GM12878 (cell line): ENCODE data around the gene PNPLA8. TPM values are rescaled to one million over a fixed set of nuclear protein-coding genes. Genes with fewer than 3 reads are reported as not detected.

Experiments used
- ATAC-seq: fragments of 200-7000 bp; cut with Tn5 transposase; 3 replicates; pipeline ENCODE4 v1.9.1; 2020; ENCODE audit warnings: mild to moderate bottlenecking, moderate library complexity
- BruUV-seq: library from RNA; stranded (reverse); fragments of 400-500 nt; replicated peaks from 2 replicates; lab custom pipeline; 2021; lab: Mats Ljungman, UMichigan
- CTCF ChIA-PET: fragments of 300-600 bp; sonication (Branson Sonifier 250); formaldehyde crosslinking; extraction: SDS; loops from one replicate; lab custom pipeline; 2021; ENCODE audit warnings: inconsistent platforms; lab: Yijun Ruan, JAX
- POLR2A ChIA-PET: fragments of 350-600 bp; formaldehyde crosslinking; extraction: SDS; loops from one replicate; lab custom pipeline; 2021; ENCODE audit warnings: inconsistent platforms; lab: Charles Lee
- RAD21 ChIA-PET: fragments of 300-600 bp; sonication (Branson Sonifier 250); formaldehyde crosslinking; loops from one replicate; lab custom pipeline; 2023; ENCODE audit warnings: antibody characterized with exemption; ENCODE audit not compliant: unreplicated experiment; lab: Charles Lee
- SMC1A ChIA-PET: fragments of 300-600 bp; sonication (Branson Sonifier 250); formaldehyde crosslinking; loops from one replicate; lab custom pipeline; 2023; ENCODE audit not compliant: unreplicated experiment, uncharacterized antibody; lab: Charles Lee
- DNase-seq: peaks from one replicate; pipeline ENCODE4 v3.0.0-alpha.2; 2011; ENCODE audit warnings: low read depth, low spot score
- FAIRE-seq: peaks from 3 replicates; lab custom pipeline; 2011; peaks lifted over from hg19 to GRCh38; lab: Jason Lieb, UNC
- H2AFZ ChIP-seq: 2 replicates; pipeline ENCODE4 v1.6.0; 2011; ENCODE audit warnings: low read depth, low read length, control low read depth; ENCODE audit not compliant: control insufficient read depth
- H3K27ac ChIP-seq: 2 replicates; pipeline ENCODE4 v1.5.1; 2011; ENCODE audit warnings: control low read depth; ENCODE audit not compliant: control insufficient read depth, insufficient read depth
- H3K27me3 ChIP-seq, 2 experiments: replicated peaks in 1 of 2; 2 replicates each; pipeline versions ENCODE4 v1.6.0 to v1.6.1; 2011; ENCODE audit warnings: low read length in 1 of 2; ENCODE audit not compliant: control insufficient read depth in 2 of 2, insufficient read depth in 2 of 2
- H3K36me3 ChIP-seq, 2 experiments: 2 replicates each; pipeline ENCODE4 v1.5.1; 2011; ENCODE audit warnings: low read length in 1 of 2; ENCODE audit not compliant: control insufficient read depth in 2 of 2, insufficient read depth in 2 of 2
- H3K4me1 ChIP-seq: 2 replicates; pipeline ENCODE4 v1.6.1; 2011; ENCODE audit warnings: mild to moderate bottlenecking, low read length, moderate library complexity, mixed read lengths; ENCODE audit not compliant: control insufficient read depth, insufficient read depth
- H3K4me2 ChIP-seq: 2 replicates; pipeline ENCODE4 v1.6.0; 2011; ENCODE audit warnings: control low read depth; ENCODE audit not compliant: control insufficient read depth, insufficient read depth
- H3K4me3 ChIP-seq: fragments of 200-600 bp; sonication (generic); 2 replicates; pipeline ENCODE4 v1.5.1; 2016
- H3K79me2 ChIP-seq: 2 replicates; pipeline ENCODE4 v1.6.0; 2011; ENCODE audit warnings: low read length; ENCODE audit not compliant: control insufficient read depth, insufficient read depth
- H3K9ac ChIP-seq: 2 replicates; pipeline ENCODE4 v1.8.0; 2011; ENCODE audit warnings: low read length, control low read depth, mixed read lengths; ENCODE audit not compliant: control insufficient read depth, insufficient read depth
- H3K9me3 ChIP-seq: replicated peaks from 3 replicates; pipeline ENCODE4 v1.5.1; 2011; ENCODE audit warnings: mild to moderate bottlenecking, low read length; ENCODE audit not compliant: control insufficient read depth, insufficient read depth
- H4K20me1 ChIP-seq: 2 replicates; pipeline ENCODE4 v1.6.0; 2011; ENCODE audit not compliant: control insufficient read depth, insufficient read depth
- BCL11A ChIP-seq: IDR thresholded peaks from 2 replicates; pipeline ENCODE4 v1.6.1; 2011; ENCODE audit warnings: low read depth, low read length
- BHLHE40 ChIP-seq, 2 experiments: fragments of 450-650 bp in 1 of 2; IDR thresholded peaks; 2 replicates each; pipeline ENCODE4 v1.6.1; 2011 to 2017; ENCODE audit warnings: low read depth in 2 of 2, borderline replicate concordance in 1 of 2, improper control_type of control experiment in 1 of 2, low read length in 1 of 2, mild to moderate bottlenecking in 1 of 2
- CTCF ChIP-seq, 3 experiments: IDR thresholded peaks in 2 of 3; conservative IDR thresholded peaks in 1 of 3; 2 replicates each; pipeline ENCODE4 v1.5.1; 2011; ENCODE audit warnings: low read depth in 3 of 3, low read length in 3 of 3, mild to moderate bottlenecking in 3 of 3, control low read depth in 2 of 3, moderate library complexity in 2 of 3, inconsistent platforms in 1 of 3, mixed read lengths in 1 of 3; ENCODE audit not compliant: control insufficient read depth in 2 of 3, insufficient read depth in 1 of 3; ENCODE audit errors: extremely low read depth in 1 of 3
- MEF2B ChIP-seq: fragments of 450-650 bp; IDR thresholded peaks from 2 replicates; pipeline ENCODE4 v1.6.1; 2018; ENCODE audit warnings: mild to moderate bottlenecking, moderate library complexity; ENCODE audit not compliant: partially characterized antibody, poor library complexity, severe bottlenecking
- ZNF384 ChIP-seq: IDR thresholded peaks from 2 replicates; pipeline ENCODE4 v1.6.1; 2012; ENCODE audit warnings: low read depth, mild to moderate bottlenecking, low read length, improper control_type of control experiment, borderline replicate concordance
- WGBS: methylation state at CpG from one replicate; pipeline ENCODE4 v1.1.6; 2016; ENCODE audit warnings: low lambda C conversion rate; ENCODE audit not compliant: insufficient replicate concordance, insufficient coverage; ENCODE audit errors: missing lambda C conversion rate; 5-methylcytosine and 5-hydroxymethylcytosine counted together
- in situ Hi-C: fragments of 300-500 bp; cut with MboI; formaldehyde crosslinking; loops from 9 replicates; pipeline ENCODE4 v1.14.3; 2018; ENCODE audit warnings: mixed read lengths
- intact Hi-C: fragments of 100-400 bp; cut with micrococcal nuclease; formaldehyde crosslinking; loops from one replicate; pipeline ENCODE4 v1.14.2; 2022; ENCODE audit not compliant: unreplicated experiment
- polyA plus RNA-seq, 11 experiments: library from polyadenylated mRNA; depleted of rRNA in 4 of 11; unstranded in 6 of 11; stranded (reverse) in 5 of 11; fragments of >200 nt; fragmentation: Nextera tagmentation in 4 of 11; fragmentation: Illumina TruSeq in 1 of 11; extraction: Ambion mirVana in 4 of 11; extraction: Trizol in 1 of 11; gene quantifications; 1 replicate in 1 of 11; 2 replicates in 10 of 11; pipeline versions ENCODE4 v1.2.1 to v1.2.3, GENCODE V29; 2011 to 2016; ENCODE audit warnings: inconsistent platforms in 2 of 11, missing spikeins in 2 of 11, low read depth in 1 of 11
- total RNA-seq, 4 experiments: library from RNA; depleted of rRNA in 3 of 4; stranded (reverse); fragments of >200 nt in 3 of 4; fragmentation: Illumina TruSeq in 1 of 4; extraction: Trizol in 1 of 4; gene quantifications; 2 replicates each; pipeline versions ENCODE4 v1.2.1 to v1.2.3, GENCODE V29; 2013 to 2021

The PNPLA8 gene
- total and polyA plus RNA-seq, 10 of the 15 experiments (the other 5 are each of a cell fraction or from before 2014, with no cell fraction given) = 8.0 to 16.3 (median 12.2) TPM

- 100% methylated on average over 4 of the region's 4 CpGs for WGBS
- intact Hi-C loops = no loop called here
- no peak for ATAC-seq
Measured at GRCh38 chr7:108561047-108561619, 35.2 kb upstream of the PNPLA8 start.

More at GRCh38 chr7:108561047-108561619, 35.2 kb upstream of the PNPLA8 start:
- no peaks in the 10 kb centered on the region for H3K4me1 ChIP-seq
- peaks cover 10% of the 10 kb centered on the region; the same call in 2 of the 3 replicates for H3K9me3 ChIP-seq
- POLR2A ChIA-PET = interaction anchor here (1.4 to 2.0 kb wide), 2 partner anchors 9 to 11 kb away, joined by 5 to 7 read pairs; no protein-coding TSS in a partner anchor
- BruUV-seq = no TSS peak
- SMC1A ChIA-PET = interaction anchor here (1.0 to 2.1 kb wide), 5 partner anchors 9 to 35 kb away, joined by 3 to 10 read pairs (median 5); partner anchors contain the start of gene PNPLA8
- H3K27ac ChIP-seq = no peak overlapping the region
- RAD21 ChIA-PET = interaction anchor here (0.8 kb wide), 1 partner anchor 9 kb away, joined by 4 read pairs; no protein-coding TSS in a partner anchor
- peak; percentile 46 for TF ChIP-seq MEF2B
- TF ChIP-seq BCL11A = no peak
- TF ChIP-seq CTCF (IDR thresholded peaks at IDR 0.05 in 2 of 3, conservative IDR thresholded peaks at IDR 0.05 in 1 of 3; ENCODE audit: control insufficient read depth in 2 of 3, extremely low read depth in 1 of 3, insufficient read depth in 1 of 3, low read depth in 3 of 3, low read length in 3 of 3) = no peak
- TF ChIP-seq BHLHE40 (IDR thresholded peaks at IDR 0.05; ENCODE audit: borderline replicate concordance in 1 of 2, low read depth in 2 of 2, low read length in 1 of 2) = peak in 1 of 2 experiments; percentile 21; a peak in 1 of 4 replicates
- TF ChIP-seq ZNF384 = 0 out of 2 replicates have a peak, but pooled peaks have one; percentile 22
- H3K79me2 ChIP-seq = no peaks in the 10 kb centered on the region
- H2AFZ ChIP-seq = no peak overlapping the region
- DNase-seq = no peak
- in situ Hi-C loops = no loop called here
- CTCF ChIA-PET = interaction anchor here (0.6 to 1.2 kb wide), 2 partner anchors 8 to 199 kb away, joined by 3 read pairs; partner anchors contain the start of genes DNAJB9 and THAP5
- no peaks in the 10 kb centered on the region for H4K20me1 ChIP-seq
- H3K4me3 ChIP-seq = no peak overlapping the region
- H3K9ac ChIP-seq = no peak overlapping the region
- H3K4me2 ChIP-seq = no peak overlapping the region
- no peaks in the 10 kb centered on the region for H3K27me3 ChIP-seq
- FAIRE-seq = no peak
- H3K36me3 ChIP-seq = no peaks in the 10 kb centered on the region
